ENCODE measurements around the gene PEX26. TPM values are rescaled to one million over a fixed set of nuclear protein-coding genes. Genes with fewer than 3 reads are reported as not detected.
"Not testable (repeated sequence)": the region's sequence is repeated elsewhere in the genome, so short reads cannot be mapped to it uniquely, and the experiment has no call there.

PEX26 gene
- total and polyA plus RNA-seq, 4 donors: 16.9 to 36.9 (median 19.5) TPM

DNA sequence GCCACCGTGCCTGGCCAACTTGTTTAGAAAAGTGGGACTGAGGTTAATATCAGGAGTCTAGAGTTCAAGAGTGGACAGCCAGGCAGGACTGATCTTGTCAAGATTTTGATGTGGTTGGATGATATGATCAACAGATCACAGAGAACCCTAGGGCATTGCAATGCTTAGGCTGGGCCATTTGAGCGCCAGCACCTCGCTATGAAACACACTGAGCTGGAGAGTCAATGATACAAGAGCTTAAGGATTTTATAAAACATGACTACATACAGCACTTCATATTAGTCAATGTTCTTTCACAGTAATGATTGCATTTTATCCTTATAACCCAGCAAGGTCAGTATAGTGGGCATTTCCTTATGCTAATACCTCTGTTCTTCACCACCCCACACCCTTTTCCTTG lies 15.4 kb upstream of the PEX26 start:
- DNase-seq: no peak
- 93 to 100% methylated on average over 3 of the region's 3 CpGs for WGBS, 2 donors
- no peak overlapping the region for H3K27ac ChIP-seq (ENCODE audit: low read depth in 1 of 2, low read length in 1 of 2)

DNA sequence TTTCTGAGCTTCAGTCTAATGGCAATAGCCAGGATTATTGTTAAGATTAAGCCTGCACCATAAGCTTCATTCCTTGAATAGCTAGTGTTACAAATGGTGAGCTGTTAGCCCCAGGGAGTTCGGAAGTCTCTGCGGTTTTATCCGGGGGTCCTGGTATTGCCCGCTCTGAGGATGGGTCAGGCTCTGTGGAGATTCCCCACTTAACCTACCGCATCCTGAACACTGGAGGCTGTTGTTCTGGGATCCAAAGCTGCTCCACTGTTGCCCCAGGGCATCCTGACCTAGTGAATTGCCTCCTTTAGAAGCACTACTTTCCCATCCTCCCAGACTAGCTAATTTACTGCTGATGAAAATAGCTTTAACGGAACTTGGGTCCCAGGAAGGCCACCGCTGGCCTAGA lies 14.5 kb upstream of the PEX26 start:
- Histone ChIP-seq H3K4me3 (no peak overlapping the region), H3K36me3 (ENCODE audit: control insufficient read depth in 4 of 4, insufficient read depth in 4 of 4, low read length in 4 of 4) (no peaks in the 10 kb centered on the region), H3K27ac (ENCODE audit: low read depth in 1 of 2, low read length in 1 of 2) (no peak overlapping the region), H3K4me1 (ENCODE audit: control insufficient read depth in 5 of 5, insufficient read depth in 5 of 5, low read length in 5 of 5) (peaks cover 0 to 8% (median 4%) of the 10 kb centered on the region in 5 donors), H3K9ac (ENCODE audit: insufficient read depth in 1 of 2, low read length in 2 of 2) (no peak overlapping the region), H3K27me3 (ENCODE audit: control insufficient read depth in 3 of 3, insufficient read depth in 3 of 3, low read length in 2 of 3) (peaks cover 0 to 5% (median 0%) of the 10 kb centered on the region in 3 donors), H3K9me3 (ENCODE audit: control insufficient read depth in 4 of 4, insufficient read depth in 3 of 4, low read length in 3 of 4) (peaks cover 0 to 6% (median 0%) of the 10 kb centered on the region in 4 donors)
- TF ChIP-seq, protein P1, sequence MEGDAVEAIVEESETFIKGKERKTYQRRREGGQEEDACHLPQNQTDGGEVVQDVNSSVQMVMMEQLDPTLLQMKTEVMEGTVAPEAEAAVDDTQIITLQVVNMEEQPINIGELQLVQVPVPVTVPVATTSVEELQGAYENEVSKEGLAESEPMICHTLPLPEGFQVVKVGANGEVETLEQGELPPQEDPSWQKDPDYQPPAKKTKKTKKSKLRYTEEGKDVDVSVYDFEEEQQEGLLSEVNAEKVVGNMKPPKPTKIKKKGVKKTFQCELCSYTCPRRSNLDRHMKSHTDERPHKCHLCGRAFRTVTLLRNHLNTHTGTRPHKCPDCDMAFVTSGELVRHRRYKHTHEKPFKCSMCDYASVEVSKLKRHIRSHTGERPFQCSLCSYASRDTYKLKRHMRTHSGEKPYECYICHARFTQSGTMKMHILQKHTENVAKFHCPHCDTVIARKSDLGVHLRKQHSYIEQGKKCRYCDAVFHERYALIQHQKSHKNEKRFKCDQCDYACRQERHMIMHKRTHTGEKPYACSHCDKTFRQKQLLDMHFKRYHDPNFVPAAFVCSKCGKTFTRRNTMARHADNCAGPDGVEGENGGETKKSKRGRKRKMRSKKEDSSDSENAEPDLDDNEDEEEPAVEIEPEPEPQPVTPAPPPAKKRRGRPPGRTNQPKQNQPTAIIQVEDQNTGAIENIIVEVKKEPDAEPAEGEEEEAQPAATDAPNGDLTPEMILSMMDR (IDR thresholded peaks at IDR 0.05; ENCODE audit: control extremely low read depth, extremely low read depth): no peak
- ATAC-seq (ENCODE audit: insufficient read depth, low FRiP score): no peak
- no peak for DNase-seq
- WGBS, 2 donors: 93 to 95% methylated on average over 7 of the region's 7 CpGs

More for the DNA sequence above, 15.4 kb upstream of the PEX26 start:
- H3K4me3 ChIP-seq: no peak overlapping the region
- H3K4me1 ChIP-seq (ENCODE audit: control insufficient read depth in 5 of 5, insufficient read depth in 5 of 5, low read length in 5 of 5): peaks cover 0 to 8% (median 5%) of the 10 kb centered on the region in 5 donors
- H3K9ac ChIP-seq (ENCODE audit: insufficient read depth in 1 of 2, low read length in 2 of 2): no peak overlapping the region
- peaks cover 0 to 2% (median 0%) of the 10 kb centered on the region in 4 donors for H3K9me3 ChIP-seq (ENCODE audit: control insufficient read depth in 4 of 4, insufficient read depth in 3 of 4, low read length in 3 of 4)
- TF ChIP-seq, protein P1 (IDR thresholded peaks at IDR 0.05; ENCODE audit: control extremely low read depth, extremely low read depth): no peak
- H3K36me3 ChIP-seq (ENCODE audit: control insufficient read depth in 4 of 4, insufficient read depth in 4 of 4, low read length in 4 of 4): no peaks in the 10 kb centered on the region
- peaks cover 0 to 5% (median 0%) of the 10 kb centered on the region in 3 donors for H3K27me3 ChIP-seq (ENCODE audit: control insufficient read depth in 3 of 3, insufficient read depth in 3 of 3, low read length in 2 of 3)
- no peak for ATAC-seq (ENCODE audit: insufficient read depth, low FRiP score)

DNA sequence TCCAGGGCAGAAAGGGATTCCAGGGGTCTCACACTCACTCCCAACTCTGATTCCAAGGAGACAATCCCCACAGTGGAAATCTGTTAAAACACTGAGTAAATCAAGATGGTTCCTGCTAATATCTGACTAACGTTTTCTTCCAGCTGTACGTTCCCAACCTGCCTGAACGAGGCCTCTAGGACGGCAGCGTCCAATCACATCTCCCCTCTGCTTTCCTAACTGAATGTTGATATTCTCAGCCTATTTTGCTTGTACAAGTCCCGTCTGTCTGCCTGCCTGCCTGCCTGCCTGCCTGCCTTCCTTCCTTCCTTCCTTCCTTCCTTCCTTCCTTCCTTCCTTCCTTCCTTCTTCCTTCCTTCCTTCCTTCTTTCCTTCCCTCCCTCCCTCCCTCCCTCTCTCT lies 14.1 kb upstream of the PEX26 start:
- H3K27me3 ChIP-seq (ENCODE audit: control insufficient read depth in 3 of 3, insufficient read depth in 3 of 3, low read length in 2 of 3); H3K27ac ChIP-seq (ENCODE audit: low read depth in 1 of 2, low read length in 1 of 2); H3K9ac ChIP-seq (ENCODE audit: insufficient read depth in 1 of 2, low read length in 2 of 2); H3K4me3 ChIP-seq; H3K36me3 ChIP-seq (ENCODE audit: control insufficient read depth in 4 of 4, insufficient read depth in 4 of 4, low read length in 4 of 4); H3K9me3 ChIP-seq (ENCODE audit: control insufficient read depth in 4 of 4, insufficient read depth in 3 of 4, low read length in 3 of 4); H3K4me1 ChIP-seq (ENCODE audit: control insufficient read depth in 5 of 5, insufficient read depth in 5 of 5, low read length in 5 of 5); ATAC-seq (ENCODE audit: insufficient read depth, low FRiP score); DNase-seq: not testable (repeated sequence)
- 76 to 81% methylated on average over 6 of the region's 6 CpGs for WGBS, 2 donors

DNA sequence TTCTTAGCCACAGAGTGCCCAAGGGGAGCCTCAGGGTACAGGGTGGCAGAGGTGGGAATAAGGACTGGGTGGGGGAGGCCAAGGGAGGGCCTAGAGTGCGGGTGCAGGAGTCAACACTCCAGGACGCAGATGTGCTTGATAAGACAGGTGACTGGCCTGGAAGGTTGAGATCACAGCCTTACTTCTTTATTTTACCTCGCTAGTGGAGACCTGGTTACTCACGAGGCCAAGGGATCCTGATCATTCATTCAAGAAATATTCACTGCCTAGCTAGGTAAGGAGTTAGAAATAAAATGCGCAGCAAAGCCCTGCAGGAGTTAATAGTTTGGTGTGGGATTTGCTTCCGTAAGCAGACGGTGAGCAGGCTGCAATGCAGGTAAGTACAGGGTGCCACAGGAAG lies 13.2 kb upstream of the PEX26 start:
- Histone ChIP-seq H3K27me3 (ENCODE audit: control insufficient read depth in 3 of 3, insufficient read depth in 3 of 3, low read length in 2 of 3) (peaks cover 0 to 5% (median 0%) of the 10 kb centered on the region in 3 donors), H3K27ac (ENCODE audit: low read depth in 1 of 2, low read length in 1 of 2) (no peak overlapping the region), H3K9me3 (ENCODE audit: control insufficient read depth in 4 of 4, insufficient read depth in 3 of 4, low read length in 3 of 4) (peaks cover 0 to 4% (median 0%) of the 10 kb centered on the region in 4 donors), H3K9ac (ENCODE audit: insufficient read depth in 1 of 2, low read length in 2 of 2) (no peak overlapping the region), H3K36me3 (ENCODE audit: control insufficient read depth in 4 of 4, insufficient read depth in 4 of 4, low read length in 4 of 4) (no peaks in the 10 kb centered on the region), H3K4me1 (ENCODE audit: control insufficient read depth in 5 of 5, insufficient read depth in 5 of 5, low read length in 5 of 5) (peaks cover 0 to 8% (median 4%) of the 10 kb centered on the region in 5 donors), H3K4me3 (no peak overlapping the region)
- TF ChIP-seq, protein P1 (IDR thresholded peaks at IDR 0.05; ENCODE audit: control extremely low read depth, extremely low read depth): no peak
- 89 to 92% methylated on average over 7 of the region's 7 CpGs for WGBS, 2 donors
- DNase-seq (no peak), ATAC-seq (ENCODE audit: insufficient read depth, low FRiP score) (no peak)
